ENCODE measurements around the gene ZNF358.
"Not testable (repeated sequence)": the region's sequence is repeated elsewhere in the genome, so short reads cannot be mapped to it uniquely, and the experiment has no call there.

DNA sequence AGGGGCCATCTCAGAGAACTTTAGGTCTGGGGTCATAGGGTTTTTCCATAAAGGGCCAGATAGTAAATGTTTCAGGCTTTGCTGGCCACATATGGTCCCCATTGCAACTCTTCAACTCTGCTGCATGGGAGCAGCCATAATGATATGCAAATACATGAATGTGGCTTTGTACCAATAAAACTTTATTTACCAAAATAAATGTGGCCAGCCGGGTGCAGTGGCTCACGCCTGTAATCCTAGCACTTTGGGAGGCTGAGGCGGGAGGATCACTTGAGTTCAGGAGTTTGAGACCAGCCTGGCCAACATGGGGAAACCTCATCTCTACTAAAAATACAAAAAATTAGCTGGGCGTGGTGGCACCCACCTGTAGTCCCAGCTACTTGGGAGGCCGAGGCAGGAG is 23.1 kb downstream of the ZNF358 start:
- TF ChIP-seq, protein P1, sequence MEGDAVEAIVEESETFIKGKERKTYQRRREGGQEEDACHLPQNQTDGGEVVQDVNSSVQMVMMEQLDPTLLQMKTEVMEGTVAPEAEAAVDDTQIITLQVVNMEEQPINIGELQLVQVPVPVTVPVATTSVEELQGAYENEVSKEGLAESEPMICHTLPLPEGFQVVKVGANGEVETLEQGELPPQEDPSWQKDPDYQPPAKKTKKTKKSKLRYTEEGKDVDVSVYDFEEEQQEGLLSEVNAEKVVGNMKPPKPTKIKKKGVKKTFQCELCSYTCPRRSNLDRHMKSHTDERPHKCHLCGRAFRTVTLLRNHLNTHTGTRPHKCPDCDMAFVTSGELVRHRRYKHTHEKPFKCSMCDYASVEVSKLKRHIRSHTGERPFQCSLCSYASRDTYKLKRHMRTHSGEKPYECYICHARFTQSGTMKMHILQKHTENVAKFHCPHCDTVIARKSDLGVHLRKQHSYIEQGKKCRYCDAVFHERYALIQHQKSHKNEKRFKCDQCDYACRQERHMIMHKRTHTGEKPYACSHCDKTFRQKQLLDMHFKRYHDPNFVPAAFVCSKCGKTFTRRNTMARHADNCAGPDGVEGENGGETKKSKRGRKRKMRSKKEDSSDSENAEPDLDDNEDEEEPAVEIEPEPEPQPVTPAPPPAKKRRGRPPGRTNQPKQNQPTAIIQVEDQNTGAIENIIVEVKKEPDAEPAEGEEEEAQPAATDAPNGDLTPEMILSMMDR (conservative IDR thresholded peaks at IDR 0.05), result not testable (repeated sequence)
- not testable (repeated sequence) for TF ChIP-seq ZFX (IDR thresholded peaks at IDR 0.05)
